K562 (cell line): ENCODE results near the gene TMEFF2. TPM values are rescaled to one million over a fixed set of nuclear protein-coding genes. Genes with fewer than 3 reads are reported as not detected.

Experiments
- ATAC-seq: fragments of 200-7000 bp; cut with Tn5 transposase; 3 replicates; pipeline ENCODE4 v1.9.1; 2020; ENCODE audit warnings: moderate library complexity
- BruUV-seq: library from RNA; stranded (reverse); fragments of 400-500 nt; replicated peaks from 2 replicates; lab custom pipeline; 2021; lab: Mats Ljungman, UMichigan
- CTCF ChIA-PET: fragments of 300-600 bp; formaldehyde crosslinking; extraction: SDS; loops from one replicate; lab custom pipeline; 2021; ENCODE audit warnings: low intra/inter-chr PET ratio; lab: Yijun Ruan, JAX
- POLR2A ChIA-PET: fragments of 300-600, 350-650 bp; sonication (Branson Sonifier 250); formaldehyde crosslinking; extraction: SDS; loops from one replicate; lab custom pipeline; 2021; ENCODE audit warnings: antibody characterized with exemption, inconsistent platforms; lab: Yijun Ruan, JAX
- DNase-seq, 4 experiments: peaks; one replicate each; pipeline versions ENCODE4 v3.0.0 to v3.0.0-alpha.2; 2011 to 2018; ENCODE audit warnings: low spot score in 3 of 4, mixed read lengths in 3 of 4; ENCODE audit errors: extremely low read depth in 1 of 4
- FAIRE-seq: peaks from 2 replicates; lab custom pipeline; 2011; peaks lifted over from hg19 to GRCh38; lab: Jason Lieb, UNC
- H2AFZ ChIP-seq: 2 replicates; pipeline ENCODE4 v1.6.0; 2011; ENCODE audit warnings: low read depth, low read length, control low read depth, inconsistent platforms
- H3K27ac ChIP-seq: fragments of 200-600 bp; 3 replicates; pipeline ENCODE4 v1.8.0; 2011; ENCODE audit warnings: low read depth, mild to moderate bottlenecking, control low read depth, inconsistent platforms, low read length, moderate library complexity, mixed read lengths; ENCODE audit errors: extremely low read depth
- H3K27me3 ChIP-seq, 2 experiments: fragments of 300-600 bp in 1 of 2; 2 replicates in 1 of 2; 3 replicates in 1 of 2; pipeline versions ENCODE4 v1.6.0 to v1.8.0; 2011; ENCODE audit warnings: inconsistent platforms in 2 of 2, low read length in 2 of 2, mild to moderate bottlenecking in 1 of 2, mixed read lengths in 1 of 2, moderate library complexity in 1 of 2; ENCODE audit not compliant: control insufficient read depth in 2 of 2, insufficient read depth in 2 of 2
- H3K36me3 ChIP-seq: fragments of 300-600 bp; 3 replicates; pipeline ENCODE4 v1.8.0; 2011; ENCODE audit warnings: mild to moderate bottlenecking, low read length, inconsistent platforms; ENCODE audit not compliant: control insufficient read depth, insufficient read depth
- H3K4me1 ChIP-seq, 2 experiments: fragments of 200-600 bp in 1 of 2; replicated peaks in 1 of 2; 2 replicates in 1 of 2; 3 replicates in 1 of 2; pipeline versions ENCODE4 v1.5.1 to v1.8.0; 2011; ENCODE audit warnings: inconsistent platforms in 2 of 2, low read length in 2 of 2, mild to moderate bottlenecking in 1 of 2, mixed read lengths in 1 of 2, moderate library complexity in 1 of 2; ENCODE audit not compliant: control insufficient read depth in 2 of 2, insufficient read depth in 2 of 2
- H3K4me2 ChIP-seq: 2 replicates; pipeline ENCODE4 v1.6.1; 2011; ENCODE audit warnings: low read length, control low read depth, inconsistent platforms, mixed read lengths; ENCODE audit not compliant: insufficient read depth
- H3K4me3 ChIP-seq: fragments of 200-600 bp; sonication (generic), shearing (Covaris generic); 2 replicates; pipeline ENCODE4 v1.5.1; 2016; ENCODE audit warnings: control low read depth, inconsistent platforms
- H3K79me2 ChIP-seq: fragments of 200-600 bp; 3 replicates; pipeline ENCODE4 v1.8.0; 2011; ENCODE audit warnings: low read length, inconsistent platforms; ENCODE audit not compliant: control insufficient read depth, insufficient read depth
- H3K9ac ChIP-seq, 2 experiments: 2 replicates each; pipeline versions ENCODE4 v1.6.0 to v1.6.1; 2011; ENCODE audit warnings: low read depth in 2 of 2, low read length in 2 of 2, control low read depth in 1 of 2, inconsistent platforms in 1 of 2, mild to moderate bottlenecking in 1 of 2, mixed read lengths in 1 of 2; ENCODE audit not compliant: insufficient read depth in 1 of 2
- H3K9me1 ChIP-seq: one replicate; pipeline ENCODE4 v1.6.0; 2011; ENCODE audit warnings: inconsistent platforms, mild to moderate bottlenecking, low read length, moderate library complexity; ENCODE audit not compliant: control insufficient read depth, insufficient read depth
- H3K9me3 ChIP-seq: replicated peaks from 2 replicates; pipeline ENCODE4 v1.5.1; 2011; ENCODE audit warnings: low read depth, low read length, inconsistent platforms; ENCODE audit not compliant: control insufficient read depth, insufficient read depth
- H4K20me1 ChIP-seq: replicated peaks from 2 replicates; pipeline ENCODE4 v1.6.1; 2011; ENCODE audit warnings: low read length, inconsistent platforms, mixed read lengths; ENCODE audit not compliant: control insufficient read depth, insufficient read depth
- CHCHD3 ChIP-seq: fragments of 250-450 bp; sonication (Bioruptor Pico); IDR thresholded peaks from 2 replicates; pipeline ENCODE4 v2.1.2; 2022; ENCODE audit warnings: mild to moderate bottlenecking
- EGR1 ChIP-seq: fragments of 450-650 bp; conservative IDR thresholded peaks from 2 replicates; pipeline ENCODE4 v1.6.1; 2017; ENCODE audit warnings: mild to moderate bottlenecking
- HLTF ChIP-seq: fragments of 450-650 bp; IDR thresholded peaks from 2 replicates; pipeline ENCODE4 v1.6.1; 2016
- KDM1A ChIP-seq, 2 experiments: fragments of 450-650 bp; IDR thresholded peaks; 2 replicates each; pipeline ENCODE4 v1.6.1; 2016; ENCODE audit warnings: mild to moderate bottlenecking in 2 of 2
- LCOR ChIP-seq: sonication (generic); formaldehyde crosslinking; IDR thresholded peaks from 2 replicates; pipeline ENCODE4 v1.8.0; 2022; ENCODE audit warnings: mild to moderate bottlenecking, missing genetic modification reagents
- MAZ ChIP-seq, 2 experiments: fragments of 450-650 bp in 1 of 2; sonication (generic) in 1 of 2; formaldehyde crosslinking; IDR thresholded peaks in 1 of 2; conservative IDR thresholded peaks in 1 of 2; 2 replicates each; pipeline versions ENCODE4 v1.4.0 to v1.5.0; 2020; ENCODE audit warnings: mild to moderate bottlenecking in 1 of 2, missing genetic modification reagents in 1 of 2
- NR0B1 ChIP-seq: fragments of 450-650 bp; IDR thresholded peaks from one replicate; pipeline ENCODE4 v1.6.1; 2018; ENCODE audit warnings: mild to moderate bottlenecking, moderate library complexity; ENCODE audit not compliant: partially characterized antibody
- SMAD3 ChIP-seq: fragments of 450-650 bp; formaldehyde crosslinking; conservative IDR thresholded peaks from 2 replicates; pipeline ENCODE4 v1.4.0; 2020; ENCODE audit warnings: mild to moderate bottlenecking
- ZEB2 ChIP-seq: fragments of 450-650 bp; IDR thresholded peaks from 2 replicates; pipeline ENCODE4 v1.6.1; 2016
- ZNF165 ChIP-seq: fragments of 250-450 bp; sonication (Bioruptor Pico); IDR thresholded peaks from 2 replicates; pipeline ENCODE4 v1.4.0; 2020; ENCODE audit warnings: borderline replicate concordance
- ZNF830 ChIP-seq: fragments of 250-450 bp; sonication (Bioruptor Pico); IDR thresholded peaks from 2 replicates; pipeline ENCODE4 v1.5.0; 2021; ENCODE audit warnings: mild to moderate bottlenecking
- WGBS: fragments of 100-300 bp; shearing (Covaris generic); methylation state at CpG from one replicate; pipeline ENCODE4 v1.1.6; 2016; ENCODE audit warnings: low coverage, mixed read lengths; ENCODE audit not compliant: insufficient coverage; ENCODE audit errors: missing lambda C conversion rate; 5-methylcytosine and 5-hydroxymethylcytosine counted together
- in situ Hi-C: fragments of 300-500 bp; cut with MboI; formaldehyde crosslinking; loops from 4 replicates; pipeline ENCODE4 v1.15.0; 2018; ENCODE audit warnings: inconsistent platforms, mixed read lengths
- intact Hi-C: fragments of 100-400 bp; cut with micrococcal nuclease; formaldehyde crosslinking; loops from 2 replicates; pipeline ENCODE4 v1.14.2; 2022
- polyA plus RNA-seq, 8 experiments: library from polyadenylated mRNA; depleted of rRNA in 4 of 8; stranded (reverse) in 5 of 8; unstranded in 3 of 8; fragments of >200 nt; fragmentation: Nextera tagmentation in 2 of 8; fragmentation: Illumina TruSeq in 1 of 8; extraction: Ambion mirVana in 2 of 8; extraction: Trizol in 1 of 8; gene quantifications; 2 replicates each; pipeline versions ENCODE4 v1.2.1 to v1.2.3, GENCODE V29; 2011 to 2014; ENCODE audit warnings: inconsistent platforms in 1 of 8, missing spikeins in 1 of 8
- total RNA-seq, 7 experiments: library from RNA; depleted of rRNA in 6 of 7; stranded (reverse); fragments of >200 nt in 6 of 7; fragmentation: Illumina TruSeq in 2 of 7; extraction: Trizol in 2 of 7; gene quantifications; 2 replicates each; pipeline versions ENCODE4 v1.2.1 to v1.2.3, GENCODE V29; 2011 to 2021; ENCODE audit warnings: low replicate concordance in 1 of 7

TMEFF2 gene
- total and polyA plus RNA-seq, 9 of the 15 experiments (the other 6 are each of a cell fraction or from before 2014, with no cell fraction given), result 1.4 TPM; not detected in 8

- Histone ChIP-seq H3K27ac (no peak overlapping the region), H3K9me1 (no peaks in the 10 kb centered on the region), H3K79me2 (no peaks in the 10 kb centered on the region), H3K4me2 (no peak overlapping the region), H3K4me1 (no peaks in the 10 kb centered on the region; a peak in 1 of 5 replicates), H4K20me1 (no peaks in the 10 kb centered on the region), H2AFZ (no peak overlapping the region), H3K9me3 (no peaks in the 10 kb centered on the region), H3K36me3 (no peaks in the 10 kb centered on the region), H3K27me3 (no peaks in the 10 kb centered on the region), H3K9ac (no peak overlapping the region), H3K4me3 (no peak overlapping the region)
- TF ChIP-seq ZNF165, result no peak
- no peak for TF ChIP-seq HLTF
- no peak for TF ChIP-seq MAZ (CRISPR knock-in tag; conservative IDR thresholded peaks at IDR 0.05 in 1 of 2, IDR thresholded peaks at IDR 0.05 in 1 of 2)
- 61% methylated on average over 6 of the region's 7 CpGs for WGBS
- POLR2A ChIA-PET, result no interaction called here
- ATAC-seq, result no peak
- in situ Hi-C loops (no loop called here), intact Hi-C loops (loop anchor here (10.0 kb wide), 1 partner anchor 161 kb away; no protein-coding TSS in a partner anchor)
- BruUV-seq, result no TSS peak
- no peak for FAIRE-seq
- no peak for DNase-seq
- CTCF ChIA-PET, result no interaction called here
These were observed 168.5 kb downstream of the TMEFF2 start for GRCh38 chr2:192026059-192026824.

GRCh38 chr2:192025637-192026036, 169.1 kb downstream of the TMEFF2 start:
- H3K9ac ChIP-seq, result no peak overlapping the region
- in situ Hi-C loops, result no loop called here

More at GRCh38 chr2:192025637-192026036, 169.1 kb downstream of the TMEFF2 start:
- POLR2A ChIA-PET, result no interaction called here
- no peak for ATAC-seq
- intact Hi-C loops, result loop anchor here (10.0 kb wide), 1 partner anchor 161 kb away; no protein-coding TSS in a partner anchor
- H3K27me3 ChIP-seq, result no peaks in the 10 kb centered on the region
- no peaks in the 10 kb centered on the region for H3K79me2 ChIP-seq
- H3K9me3 ChIP-seq, result no peaks in the 10 kb centered on the region
- H4K20me1 ChIP-seq, result no peaks in the 10 kb centered on the region
- no peak overlapping the region for H2AFZ ChIP-seq
- no TSS peak for BruUV-seq
- CTCF ChIA-PET, result no interaction called here
- no peak overlapping the region for H3K4me2 ChIP-seq
- no peaks in the 10 kb centered on the region for H3K9me1 ChIP-seq
- no peak for DNase-seq
- no peak for TF ChIP-seq CHCHD3 (CRISPR knock-in tag)
- TF ChIP-seq KDM1A (IDR thresholded peaks at IDR 0.05), result no peak
- no peak for TF ChIP-seq LCOR
- TF ChIP-seq EGR1, result no peak
- TF ChIP-seq ZNF830 (CRISPR knock-in tag), result no peak
- TF ChIP-seq SMAD3 (CRISPR knock-in tag), result no peak
- TF ChIP-seq ZEB2, result no peak
- no peak for TF ChIP-seq NR0B1
- H3K27ac ChIP-seq, result no peak overlapping the region
- WGBS, result 72% methylated on average over 4 of the region's 4 CpGs
- no peaks in the 10 kb centered on the region; a peak in 1 of 5 replicates for H3K4me1 ChIP-seq
- no peaks in the 10 kb centered on the region for H3K36me3 ChIP-seq
- no peak for FAIRE-seq
- H3K4me3 ChIP-seq, result no peak overlapping the region
